Tongue (tissue), 3 donors: Measurements from ENCODE around the gene ARHGAP9. TPM values are rescaled to one million over a fixed set of nuclear protein-coding genes. Genes with fewer than 3 reads are reported as not detected.
"Not testable (repeated sequence)": the region's sequence is repeated elsewhere in the genome, so short reads cannot be mapped to it uniquely, and the experiment has no call there.

Experiments
- DNase-seq: peaks from one replicate; pipeline ENCODE4 v3.0.0-alpha.2; 2015
- small RNA-seq: library from RNA; depleted of rRNA; stranded (forward); fragments of <200 nt; gene quantifications from one replicate; pipeline ENCODE3, GENCODE V24; 2014; ENCODE audit warnings: low replicate concordance
- total RNA-seq: library from RNA; depleted of rRNA; stranded (reverse); fragments of >200 nt; gene quantifications from one replicate; pipeline ENCODE4 v1.2.3, GENCODE V29; 2014

The ARHGAP9 gene
- total RNA-seq, 1 donor from 2014 or later: 2.5 TPM

- DNase-seq: no peak
These were observed 45.0 kb downstream of the ARHGAP9 start, which contains the start of gene INHBC for GRCh38 chr12:57434517-57435223. Gene INHBC, plus strand, starts transcription at chr12:57434784. Its CDS starts 103 bp downstream, at chr12:57434887.

GRCh38 chr12:57433370-57433769 lies 46.3 kb downstream of the ARHGAP9 start:
- DNase-seq: no peak

DNA sequence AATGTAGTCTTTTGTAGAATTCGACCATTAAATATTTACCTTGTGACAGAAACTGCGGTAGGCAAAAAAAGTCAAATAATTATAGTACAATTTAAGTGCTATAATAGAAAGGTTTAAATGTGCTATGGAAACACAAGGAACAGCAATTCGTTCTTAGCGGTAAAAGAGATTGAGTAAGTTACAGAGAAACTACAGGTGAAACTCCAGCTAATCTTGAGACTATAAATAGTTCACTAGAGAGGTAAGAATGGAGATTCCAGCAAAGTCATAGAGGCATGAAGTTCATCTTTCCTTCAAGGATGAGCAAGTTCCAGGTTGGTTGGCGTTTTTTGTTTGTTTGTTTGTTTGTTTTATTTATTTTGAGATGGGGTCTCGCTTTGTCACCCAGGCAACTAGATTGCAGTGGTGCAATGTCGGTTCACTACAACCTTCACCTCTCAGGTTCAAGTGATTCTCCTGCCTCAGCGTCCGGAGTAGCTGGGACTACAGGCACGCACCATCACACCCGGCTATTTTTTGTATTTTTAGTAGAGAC lies 47.9 kb downstream of the ARHGAP9 start:
- DNase-seq: no peak

GRCh38 chr12:57430931-57431566 lies 48.6 kb downstream of the ARHGAP9 start, which contains the start of gene R3HDM2:
Gene R3HDM2, minus strand, starts transcription at chr12:57431043. Its CDS starts 120,615 bp downstream, at chr12:57310428.
- peak; percentile 98 for DNase-seq

GRCh38 chr12:57430112-57430930 lies 49.3 kb downstream of the ARHGAP9 start:
- DNase-seq: no peak

GRCh38 chr12:57429473-57430111 lies 50.1 kb downstream of the ARHGAP9 start:
- DNase-seq: no peak

DNA sequence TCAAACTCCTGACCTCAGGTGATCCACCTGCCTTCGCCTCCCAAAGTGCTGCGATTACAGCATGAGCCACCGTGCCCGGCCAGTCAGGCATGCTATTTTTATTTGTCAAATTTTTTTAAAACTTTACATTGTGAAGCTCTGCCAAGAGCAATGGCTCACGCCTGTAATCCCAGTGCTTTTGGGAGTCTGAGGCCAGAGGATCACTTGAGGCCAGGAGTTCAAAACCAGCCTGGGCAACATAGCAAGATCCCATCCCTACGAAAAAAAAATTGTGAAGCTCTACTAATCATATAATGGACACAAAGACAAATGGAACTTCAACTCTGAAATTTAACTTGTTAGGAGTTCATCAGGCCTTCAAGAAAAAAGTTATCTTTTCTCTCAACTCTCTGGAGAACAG lies 50.7 kb downstream of the ARHGAP9 start:
- DNase-seq: no peak

- DNase-seq: not testable (repeated sequence)
These were observed 52.7 kb downstream of the ARHGAP9 start for GRCh38 chr12:57426948-57427347.

Small RNAs within 50 kb of the gene (small RNA-seq; reads per million reads assigned to genes)
- not detected for gene MIR616

Other genes starting within 250 kb of the ARHGAP9 start
- gene STAC3, start 228.7 kb downstream of the ARHGAP9 start, total RNA-seq: 310 TPM
- 40.0 TPM for gene R3HDM2, start 48.8 kb downstream of the ARHGAP9 start, total RNA-seq
- gene INHBC, start 45.1 kb downstream of the ARHGAP9 start, total RNA-seq: not detected
- not detected for gene INHBE, start 24.6 kb downstream of the ARHGAP9 start, total RNA-seq
- 5.6 TPM for gene GLI1, start 20.1 kb downstream of the ARHGAP9 start, total RNA-seq
- gene MARS1, start 8.2 kb upstream of the ARHGAP9 start, total RNA-seq: 72.3 TPM
- gene DDIT3, start 40.6 kb upstream of the ARHGAP9 start, total RNA-seq: 23.8 TPM
- 10.1 TPM for gene MBD6, start 43.0 kb upstream of the ARHGAP9 start, total RNA-seq
- 140 TPM for gene DCTN2, start 67.3 kb upstream of the ARHGAP9 start, total RNA-seq
- 0.82 TPM for gene KIF5A, start 70.2 kb upstream of the ARHGAP9 start, total RNA-seq
- 12.6 TPM for gene PIP4K2C, start 111.3 kb upstream of the ARHGAP9 start, total RNA-seq
- gene DTX3, start 125.0 kb upstream of the ARHGAP9 start, total RNA-seq: 19.2 TPM
- gene ARHGEF25, start 131.6 kb upstream of the ARHGAP9 start, total RNA-seq: 18.6 TPM
- 3.3 TPM for gene B4GALNT1, start 153.3 kb upstream of the ARHGAP9 start, total RNA-seq
- 146 TPM for gene OS9, start 214.3 kb upstream of the ARHGAP9 start, total RNA-seq